MCF 10A (cell line): ENCODE results near the gene DDX4. TPM values are rescaled to one million over a fixed set of nuclear protein-coding genes. Genes with fewer than 3 reads are reported as not detected.

ENCODE experiments used
- BruUV-seq: library from RNA; stranded (reverse); fragments of 400-500 nt; replicated peaks from 2 replicates; lab custom pipeline; 2021; lab: Mats Ljungman, UMichigan
- CTCF ChIA-PET: fragments of 300-600 bp; sonication (Branson Sonifier 250); formaldehyde crosslinking; extraction: SDS; loops from one replicate; lab custom pipeline; 2021; ENCODE audit warnings: antibody characterized with exemption, inconsistent platforms; lab: Yijun Ruan, JAX
- POLR2A ChIA-PET: fragments of 300-600, 350-650 bp; sonication (Branson Sonifier 250); formaldehyde crosslinking; extraction: SDS; loops from one replicate; lab custom pipeline; 2020; ENCODE audit warnings: antibody characterized with exemption, inconsistent platforms; lab: Yijun Ruan, JAX
- DNase-seq: peaks from one replicate; pipeline ENCODE4 v3.0.0-alpha.2; 2018; ENCODE audit not compliant: unreplicated experiment
- H3K27ac Mint-ChIP-seq: one replicate; pipeline ENCODE4 v1.8.0; 2022; ENCODE audit warnings: mild to moderate bottlenecking, low read depth, mixed read lengths; ENCODE audit not compliant: unreplicated experiment
- H3K27me3 Mint-ChIP-seq: one replicate; pipeline ENCODE4 v1.8.0; 2022; ENCODE audit warnings: mixed read lengths; ENCODE audit not compliant: insufficient read depth, unreplicated experiment
- H3K36me3 Mint-ChIP-seq: one replicate; pipeline ENCODE4 v1.8.0; 2022; ENCODE audit warnings: mild to moderate bottlenecking, moderate library complexity, mixed read lengths; ENCODE audit not compliant: insufficient read depth, unreplicated experiment
- H3K4me1 Mint-ChIP-seq: one replicate; pipeline ENCODE4 v1.8.0; 2022; ENCODE audit warnings: mixed read lengths; ENCODE audit not compliant: insufficient read depth, unreplicated experiment
- H3K4me3 Mint-ChIP-seq: one replicate; pipeline ENCODE4 v1.8.0; 2022; ENCODE audit warnings: mild to moderate bottlenecking, moderate library complexity, mixed read lengths; ENCODE audit not compliant: unreplicated experiment
- H3K9me3 Mint-ChIP-seq: one replicate; pipeline ENCODE4 v1.8.0; 2022; ENCODE audit warnings: mixed read lengths; ENCODE audit not compliant: unreplicated experiment
- CTCF ChIP-seq: fragments of 200-600 bp; IDR thresholded peaks from one replicate; pipeline ENCODE4 v1.8.0; 2022; ENCODE audit warnings: antibody characterized with exemption, mild to moderate bottlenecking; ENCODE audit not compliant: unreplicated experiment
- intact Hi-C: fragments of 100-400 bp; cut with micrococcal nuclease; formaldehyde crosslinking; loops from 2 replicates; pipeline ENCODE4 v1.14.1; 2022
- total RNA-seq: library from RNA; stranded (reverse); gene quantifications from 2 replicates; pipeline ENCODE4 v1.2.3, GENCODE V29; 2022

The DDX4 gene
- total RNA-seq, 1 experiment from 2014 or later = not detected

- BruUV-seq = no TSS peak
- H3K27ac Mint-ChIP-seq = no peak overlapping the region
- intact Hi-C loops = no loop called here
- H3K36me3 Mint-ChIP-seq = no peaks in the 10 kb centered on the region
- no peak overlapping the region for H3K4me3 Mint-ChIP-seq
- CTCF ChIA-PET = interaction anchor here (0.7 kb wide), 1 partner anchor 20 kb away, joined by 3 read pairs; no protein-coding TSS in a partner anchor
- no peaks in the 10 kb centered on the region for H3K4me1 Mint-ChIP-seq
- POLR2A ChIA-PET = interaction anchor here (0.6 kb wide), 1 partner anchor 214 kb away, joined by 3 read pairs; no protein-coding TSS in a partner anchor
- H3K9me3 Mint-ChIP-seq = no peaks in the 10 kb centered on the region
- TF ChIP-seq CTCF = no peak
- DNase-seq = no peak
- H3K27me3 Mint-ChIP-seq = no peaks in the 10 kb centered on the region
Observed at GRCh38 chr5:55763746-55764420, 26.0 kb downstream of the DDX4 start.

GRCh38 chr5:55768279-55768678 is 30.4 kb downstream of the DDX4 start:
- Mint-ChIP-seq H3K9me3 (peaks cover 8% of the 10 kb centered on the region), H3K36me3 (no peaks in the 10 kb centered on the region), H3K27ac (no peak overlapping the region), H3K27me3 (no peaks in the 10 kb centered on the region), H3K4me3 (no peak overlapping the region), H3K4me1 (no peaks in the 10 kb centered on the region)
- ChIA-PET POLR2A (interaction anchor here (1.3 kb wide), 1 partner anchor 9 kb away, joined by 4 read pairs; no protein-coding TSS in a partner anchor), CTCF (no interaction called here)
- no peak for TF ChIP-seq CTCF
- no TSS peak for BruUV-seq
- intact Hi-C loops = no loop called here
- DNase-seq = no peak

- no peak overlapping the region for H3K4me3 Mint-ChIP-seq
- no peak overlapping the region for H3K27ac Mint-ChIP-seq
- no TSS peak for BruUV-seq
- no peaks in the 10 kb centered on the region for H3K36me3 Mint-ChIP-seq
- peaks cover 8% of the 10 kb centered on the region for H3K9me3 Mint-ChIP-seq
- no peak for TF ChIP-seq CTCF
- DNase-seq = no peak
- H3K4me1 Mint-ChIP-seq = no peaks in the 10 kb centered on the region
- ChIA-PET CTCF (no interaction called here), POLR2A (no interaction called here)
- no peaks in the 10 kb centered on the region for H3K27me3 Mint-ChIP-seq
- intact Hi-C loops = no loop called here
Observed at GRCh38 chr5:55771175-55771655, 33.4 kb downstream of the DDX4 start.

- ChIA-PET CTCF (no interaction called here), POLR2A (interaction anchor here (0.8 kb wide), 1 partner anchor 11 kb away, joined by 3 read pairs; no protein-coding TSS in a partner anchor)
- DNase-seq = no peak
- H3K36me3 Mint-ChIP-seq = no peaks in the 10 kb centered on the region
- H3K4me1 Mint-ChIP-seq = no peaks in the 10 kb centered on the region
- H3K9me3 Mint-ChIP-seq = peaks cover 8% of the 10 kb centered on the region
- H3K27me3 Mint-ChIP-seq = no peaks in the 10 kb centered on the region
- BruUV-seq = no TSS peak
- intact Hi-C loops = no loop called here
- TF ChIP-seq CTCF = no peak
- no peak overlapping the region for H3K4me3 Mint-ChIP-seq
- H3K27ac Mint-ChIP-seq = no peak overlapping the region
Observed at GRCh38 chr5:55773057-55773456, 35.2 kb downstream of the DDX4 start.
